Liver (tissue), 9 donors: ENCODE data around the gene TERT. TPM values are rescaled to one million over a fixed set of nuclear protein-coding genes. Genes with fewer than 3 reads are reported as not detected.

Experiments used
- DNase-seq: peaks from one replicate; pipeline ENCODE4 v3.0.0-alpha.2; 2017; ENCODE audit warnings: low spot score
- H3K27ac ChIP-seq, 2 donors: one replicate each; pipeline ENCODE4 v1.7.0; 2013; ENCODE audit warnings: inconsistent platforms in 2 of 2, low read length in 2 of 2, control low read depth in 1 of 2, low read depth in 1 of 2, mild to moderate bottlenecking in 1 of 2
- H3K27me3 ChIP-seq, 4 donors: one replicate each; pipeline versions ENCODE4 v1.6.1 to v1.7.0; 2013; ENCODE audit warnings: low read length in 3 of 4, inconsistent platforms in 1 of 4, mild to moderate bottlenecking in 1 of 4, moderate library complexity in 1 of 4; ENCODE audit not compliant: control insufficient read depth in 4 of 4, insufficient read depth in 4 of 4
- H3K36me3 ChIP-seq, 4 donors: one replicate each; pipeline versions ENCODE4 v1.6.1 to v1.7.0; 2013; ENCODE audit warnings: low read length in 3 of 4, mild to moderate bottlenecking in 3 of 4, low read depth in 1 of 4, moderate library complexity in 1 of 4; ENCODE audit not compliant: control insufficient read depth in 4 of 4, insufficient read depth in 3 of 4
- H3K4me1 ChIP-seq, 4 donors: one replicate each; pipeline versions ENCODE4 v1.6.1 to v1.7.0; 2013; ENCODE audit warnings: low read length in 3 of 4, mild to moderate bottlenecking in 3 of 4, moderate library complexity in 1 of 4; ENCODE audit not compliant: control insufficient read depth in 4 of 4, insufficient read depth in 4 of 4
- H3K4me3 ChIP-seq, 3 donors: one replicate each; pipeline versions ENCODE4 v1.6.1 to v1.7.0; 2013; ENCODE audit warnings: low read length in 3 of 3, control low read depth in 1 of 3, low read depth in 1 of 3, mild to moderate bottlenecking in 1 of 3
- H3K9ac ChIP-seq, 2 donors: one replicate each; pipeline ENCODE4 v1.7.0; 2013; ENCODE audit warnings: low read length in 2 of 2, mild to moderate bottlenecking in 2 of 2, moderate library complexity in 2 of 2, control low read depth in 1 of 2, low read depth in 1 of 2
- H3K9me3 ChIP-seq, 4 donors: one replicate each; pipeline versions ENCODE4 v1.6.1 to v1.7.0; 2013; ENCODE audit warnings: low read length in 3 of 4; ENCODE audit not compliant: control insufficient read depth in 4 of 4
- ATF3 ChIP-seq: IDR thresholded peaks from 2 replicates; pipeline ENCODE4 v1.6.1; 2016; ENCODE audit warnings: antibody characterized with exemption
- CTCF ChIP-seq: fragments of 150-350 bp; IDR thresholded peaks from 2 replicates; pipeline ENCODE4 v1.5.1; 2017; ENCODE audit warnings: improper control_type of control experiment, low read depth, low read length; ENCODE audit not compliant: missing input control
- FOXA2 ChIP-seq: IDR thresholded peaks from 2 replicates; pipeline ENCODE4 v1.6.1; 2016; ENCODE audit warnings: antibody characterized with exemption
- HNF4A ChIP-seq, 2 donors: conservative IDR thresholded peaks; 2 replicates each; pipeline ENCODE4 v1.6.1; 2016; ENCODE audit warnings: antibody characterized with exemption in 2 of 2, mild to moderate bottlenecking in 2 of 2
- JUND ChIP-seq, 2 donors: IDR thresholded peaks; 2 replicates each; pipeline ENCODE4 v1.6.1; 2016; ENCODE audit warnings: antibody characterized with exemption in 2 of 2
- NR2F2 ChIP-seq: IDR thresholded peaks from 2 replicates; pipeline ENCODE4 v1.6.1; 2016; ENCODE audit warnings: antibody characterized with exemption
- REST ChIP-seq: IDR thresholded peaks from 2 replicates; pipeline ENCODE4 v1.6.1; 2016; ENCODE audit warnings: antibody characterized with exemption, mild to moderate bottlenecking
- RXRA ChIP-seq, 2 donors: IDR thresholded peaks; 2 replicates each; pipeline ENCODE4 v1.6.1; 2017 to 2018; ENCODE audit warnings: antibody characterized with exemption in 2 of 2, mild to moderate bottlenecking in 1 of 2
- SP1 ChIP-seq: IDR thresholded peaks from 2 replicates; pipeline ENCODE4 v1.6.1; 2018; ENCODE audit warnings: antibody characterized with exemption, mild to moderate bottlenecking
- TAF1 ChIP-seq: conservative IDR thresholded peaks from 2 replicates; pipeline ENCODE4 v1.6.1; 2016; ENCODE audit warnings: antibody characterized with exemption, mild to moderate bottlenecking
- YY1 ChIP-seq: IDR thresholded peaks from 2 replicates; pipeline ENCODE4 v1.6.1; 2016; ENCODE audit warnings: antibody characterized with exemption, mild to moderate bottlenecking
- ZBTB33 ChIP-seq: IDR thresholded peaks from 2 replicates; pipeline ENCODE4 v1.6.1; 2016; ENCODE audit warnings: antibody characterized with exemption
- WGBS: extraction: QIAGEN DNeasy Blood & Tissue Kit; methylation state at CpG from one replicate; pipeline ENCODE4 v1.1.7; 2013; 5-methylcytosine and 5-hydroxymethylcytosine counted together
- polyA plus RNA-seq, 2 donors: library from polyadenylated mRNA; stranded (reverse) in 1 of 2; unstranded in 1 of 2; fragments of 200-250 nt in 1 of 2; fragments of >200 nt in 1 of 2; fragmentation: Nextera tagmentation in 1 of 2; extraction: Ambion mirVana in 1 of 2; gene quantifications; one replicate each; pipeline versions ENCODE4 v1.2.1 to v1.2.3, GENCODE V29; 2013 to 2015
- total RNA-seq, 2 donors: library from RNA; depleted of rRNA; stranded (reverse); fragments of >200 nt; gene quantifications; one replicate each; pipeline ENCODE4 v1.2.3, GENCODE V29; 2014
- donor health status: healthy.
- donor health status: healthy.
- donor health status: healthy.
- donor health status: healthy.
- donor health status: healthy.

Gene TERT
- total and polyA plus RNA-seq, 4 donors = 0.14 TPM; not detected in 3

- Histone ChIP-seq H3K4me1 (peaks cover 17 to 66% (median 55%) of the 10 kb centered on the region in 4 donors), H3K27me3 (no peaks in the 10 kb centered on the region), H3K9me3 (no peaks in the 10 kb centered on the region), H3K9ac (no peak overlapping the region), H3K27ac (peak overlapping the region in 1 of 2 donors; percentile 25), H3K4me3 (peak overlapping the region in 1 of 3 donors; percentile 24), H3K36me3 (peaks cover 21 to 53% (median 34%) of the 10 kb centered on the region in 4 donors)
- TF ChIP-seq RXRA (IDR thresholded peaks at IDR 0.05) = no peak
- no peak for TF ChIP-seq SP1
- DNase-seq = no peak
- 69% methylated on average over 22 of the region's 22 CpGs for WGBS
Observed at GRCh38 chr5:1338506-1339070, 43.7 kb upstream of the TERT start.

- no peak for DNase-seq
- H3K27me3 ChIP-seq = no peaks in the 10 kb centered on the region
- no peak overlapping the region for H3K9ac ChIP-seq
- WGBS = 78% methylated on average over 12 of the region's 12 CpGs
- H3K27ac ChIP-seq = no peak overlapping the region
- H3K36me3 ChIP-seq = peaks cover 24 to 53% (median 35%) of the 10 kb centered on the region in 4 donors
- H3K4me1 ChIP-seq = peaks cover 17 to 61% (median 50%) of the 10 kb centered on the region in 4 donors
- H3K4me3 ChIP-seq = peak overlapping the region in 1 of 3 donors; percentile 24
- TF ChIP-seq JUND (IDR thresholded peaks at IDR 0.05) (no peak), ATF3 (no peak), NR2F2 (no peak), TAF1 (no peak), ZBTB33 (no peak), FOXA2 (no peak), CTCF (no peak), RXRA (IDR thresholded peaks at IDR 0.05) (no peak), HNF4A (conservative IDR thresholded peaks at IDR 0.05) (no peak), YY1 (no peak), REST (no peak)
- no peaks in the 10 kb centered on the region for H3K9me3 ChIP-seq
Observed at GRCh38 chr5:1338196-1338490, 43.3 kb upstream of the TERT start.
